OCI-LY1 (cell line): Measurements from ENCODE around the gene TMOD4.
A peak's percentile ranks its signal among the peaks of the same experiment; 100 is the strongest.

Source experiments
- H2AFZ ChIP-seq: fragments of 200-600 bp; sonication (generic), shearing (Covaris generic); 2 replicates; pipeline ENCODE4 v1.6.0; 2014; ENCODE audit warnings: antibody characterized with exemption, mild to moderate bottlenecking, low read length
- H3F3A ChIP-seq: fragments of 200-600 bp; sonication (generic), shearing (Covaris generic); 2 replicates; pipeline ENCODE4 v1.6.0; 2014; ENCODE audit warnings: mild to moderate bottlenecking, antibody characterized with exemption, low read length, moderate library complexity; ENCODE audit not compliant: insufficient read depth
- H3K27ac ChIP-seq: fragments of 200-600 bp; sonication (generic); 2 replicates; pipeline ENCODE4 v1.5.1; 2014; ENCODE audit warnings: low read length, mixed run types, mild to moderate bottlenecking, low read depth; ENCODE audit not compliant: poor library complexity, severe bottlenecking
- H3K27me3 ChIP-seq: fragments of 200-600 bp; sonication (generic); 2 replicates; pipeline ENCODE4 v1.6.0; 2014; ENCODE audit warnings: antibody characterized with exemption, mild to moderate bottlenecking, low read length, moderate library complexity; ENCODE audit not compliant: insufficient read depth
- H3K36me3 ChIP-seq: fragments of 200-600 bp; sonication (generic); 2 replicates; pipeline ENCODE4 v1.6.1; 2014; ENCODE audit warnings: mild to moderate bottlenecking, antibody characterized with exemption, low read length, moderate library complexity, mixed read lengths; ENCODE audit not compliant: insufficient read depth
- H3K4me1 ChIP-seq: fragments of 200-600 bp; sonication (generic); 2 replicates; pipeline ENCODE4 v1.5.1; 2014; ENCODE audit warnings: mild to moderate bottlenecking, low read length, moderate library complexity; ENCODE audit not compliant: insufficient read depth, severe bottlenecking
- H3K4me2 ChIP-seq: fragments of 200-600 bp; sonication (generic), shearing (Covaris generic); 2 replicates; pipeline ENCODE4 v1.6.1; 2014; ENCODE audit warnings: low read length
- H3K4me3 ChIP-seq: fragments of 200-600 bp; sonication (generic); 2 replicates; pipeline ENCODE4 v1.5.1; 2014; ENCODE audit warnings: low read length, low read depth, mild to moderate bottlenecking, mixed read lengths; ENCODE audit not compliant: poor library complexity, severe bottlenecking
- H3K79me2 ChIP-seq: fragments of 200-600 bp; shearing (Covaris generic); 2 replicates; pipeline ENCODE4 v1.6.1; 2016; ENCODE audit warnings: mixed run types, low read length, mixed read lengths; ENCODE audit not compliant: insufficient read depth
- H3K9ac ChIP-seq: fragments of 200-600 bp; sonication (generic), shearing (Covaris generic); 2 replicates; pipeline ENCODE4 v1.6.1; 2014; ENCODE audit warnings: mild to moderate bottlenecking, low read length, mixed read lengths
- H3K9me2 ChIP-seq: fragments of 200-600 bp; sonication (generic), shearing (Covaris generic); 2 replicates; pipeline ENCODE4 v1.6.1; 2014; ENCODE audit warnings: low read depth, mild to moderate bottlenecking, low read length, mixed read lengths
- H3K9me3 ChIP-seq: fragments of 200-600 bp; shearing (Covaris generic); 2 replicates; pipeline ENCODE4 v1.6.1; 2014; ENCODE audit warnings: low read length, mixed read lengths
- H4K20me1 ChIP-seq: fragments of 200-600 bp; sonication (generic), shearing (Covaris generic); 2 replicates; pipeline ENCODE4 v1.6.0; 2016; ENCODE audit warnings: mild to moderate bottlenecking, low read length; ENCODE audit not compliant: insufficient read depth
- EZH2 ChIP-seq: fragments of 200-600 bp; sonication (generic), shearing (Covaris generic); IDR thresholded peaks from 2 replicates; pipeline ENCODE4 v1.8.0; 2017; ENCODE audit warnings: borderline replicate concordance, mixed run types, mild to moderate bottlenecking, antibody characterized with exemption, low read length, moderate library complexity, mixed read lengths
- TF ChIP-seq, protein P1 (sequence below): fragments of 200-600 bp; sonication (generic), shearing (Covaris generic); IDR thresholded peaks from 2 replicates; pipeline ENCODE4 v1.5.1; 2017; ENCODE audit warnings: mild to moderate bottlenecking, antibody characterized with exemption, low read length, moderate library complexity, mixed read lengths

The TMOD4 gene

DNA sequence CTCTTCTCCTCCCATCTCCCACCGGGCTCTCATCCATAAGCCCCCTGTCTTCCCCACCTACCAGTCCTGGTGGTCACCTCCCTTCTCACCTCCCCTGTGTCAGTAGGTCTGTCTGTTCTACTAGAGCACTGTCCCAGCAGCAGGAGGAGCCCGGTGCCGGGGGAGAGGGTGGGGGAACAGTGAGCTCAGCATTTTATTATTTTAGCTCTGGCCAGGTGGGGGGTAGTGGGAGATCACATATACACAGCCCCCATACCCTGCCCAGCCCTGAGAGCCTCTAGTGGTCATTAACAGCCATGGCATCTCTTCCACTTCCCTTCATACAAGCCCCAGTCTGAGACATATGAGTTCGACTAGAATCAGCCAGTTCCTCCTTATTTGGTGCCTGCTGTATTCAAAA is at the start of gene TMOD4:
TSS of gene TMOD4 (minus strand) at position 119 of the 400 bp plus-strand sequence. CDS start 1,106 bp downstream, outside the sequence.
- Histone ChIP-seq H3K9me3 (no peaks in the 10 kb centered on the region), H3K36me3 (peaks cover 65% of the 10 kb centered on the region), H3K27ac (no peak within 1 kb of the TSS), H3K4me3 (no peak within 1 kb of the TSS), H3K4me2 (no peak within 1 kb of the TSS), H2AFZ (no peak within 1 kb of the TSS), H3F3A (no peaks in the 10 kb centered on the region), H3K9me2 (no peaks in the 10 kb centered on the region), H4K20me1 (no peaks in the 10 kb centered on the region), H3K79me2 (no peaks in the 10 kb centered on the region), H3K4me1 (no peaks in the 10 kb centered on the region), H3K9ac (no peak within 1 kb of the TSS), H3K27me3 (no peaks in the 10 kb centered on the region)
- TF ChIP-seq, protein P1, sequence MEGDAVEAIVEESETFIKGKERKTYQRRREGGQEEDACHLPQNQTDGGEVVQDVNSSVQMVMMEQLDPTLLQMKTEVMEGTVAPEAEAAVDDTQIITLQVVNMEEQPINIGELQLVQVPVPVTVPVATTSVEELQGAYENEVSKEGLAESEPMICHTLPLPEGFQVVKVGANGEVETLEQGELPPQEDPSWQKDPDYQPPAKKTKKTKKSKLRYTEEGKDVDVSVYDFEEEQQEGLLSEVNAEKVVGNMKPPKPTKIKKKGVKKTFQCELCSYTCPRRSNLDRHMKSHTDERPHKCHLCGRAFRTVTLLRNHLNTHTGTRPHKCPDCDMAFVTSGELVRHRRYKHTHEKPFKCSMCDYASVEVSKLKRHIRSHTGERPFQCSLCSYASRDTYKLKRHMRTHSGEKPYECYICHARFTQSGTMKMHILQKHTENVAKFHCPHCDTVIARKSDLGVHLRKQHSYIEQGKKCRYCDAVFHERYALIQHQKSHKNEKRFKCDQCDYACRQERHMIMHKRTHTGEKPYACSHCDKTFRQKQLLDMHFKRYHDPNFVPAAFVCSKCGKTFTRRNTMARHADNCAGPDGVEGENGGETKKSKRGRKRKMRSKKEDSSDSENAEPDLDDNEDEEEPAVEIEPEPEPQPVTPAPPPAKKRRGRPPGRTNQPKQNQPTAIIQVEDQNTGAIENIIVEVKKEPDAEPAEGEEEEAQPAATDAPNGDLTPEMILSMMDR = peak; percentile 58
- TF ChIP-seq EZH2 = no peak

DNA sequence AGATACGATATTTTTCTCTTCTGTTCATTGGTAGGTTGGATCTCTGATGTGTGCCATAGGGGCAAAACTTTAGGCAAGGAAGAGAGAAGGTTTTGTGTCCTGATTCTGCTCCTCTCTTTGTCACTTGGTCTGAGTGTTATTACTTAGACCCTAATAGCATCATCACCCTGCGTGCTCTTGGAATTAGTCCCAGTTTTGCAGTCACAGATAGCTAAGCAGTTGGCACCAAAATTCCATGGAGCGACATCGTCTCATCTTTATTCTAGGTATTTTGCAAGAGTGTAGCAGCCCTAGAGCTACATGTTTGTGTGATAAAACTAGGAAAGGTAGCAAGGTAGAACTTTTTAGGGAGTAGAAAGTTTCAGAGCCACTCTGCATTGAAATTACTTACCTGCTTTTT is 46.3 kb upstream of the TMOD4 start:
- H3K27ac ChIP-seq = no peak overlapping the region
- H3K9ac ChIP-seq = no peak overlapping the region
- H3K36me3 ChIP-seq = peaks cover 57% of the 10 kb centered on the region
- no peaks in the 10 kb centered on the region for H3K9me3 ChIP-seq
- TF ChIP-seq EZH2 = no peak
- TF ChIP-seq, protein P1 = no peak
- H2AFZ ChIP-seq = no peak overlapping the region
- H4K20me1 ChIP-seq = no peaks in the 10 kb centered on the region
- H3K4me1 ChIP-seq = no peaks in the 10 kb centered on the region
- no peaks in the 10 kb centered on the region for H3K9me2 ChIP-seq
- no peaks in the 10 kb centered on the region for H3K27me3 ChIP-seq
- H3K4me2 ChIP-seq = no peak overlapping the region
- no peaks in the 10 kb centered on the region for H3F3A ChIP-seq
- H3K4me3 ChIP-seq = no peak overlapping the region
- peaks cover 44% of the 10 kb centered on the region for H3K79me2 ChIP-seq

DNA sequence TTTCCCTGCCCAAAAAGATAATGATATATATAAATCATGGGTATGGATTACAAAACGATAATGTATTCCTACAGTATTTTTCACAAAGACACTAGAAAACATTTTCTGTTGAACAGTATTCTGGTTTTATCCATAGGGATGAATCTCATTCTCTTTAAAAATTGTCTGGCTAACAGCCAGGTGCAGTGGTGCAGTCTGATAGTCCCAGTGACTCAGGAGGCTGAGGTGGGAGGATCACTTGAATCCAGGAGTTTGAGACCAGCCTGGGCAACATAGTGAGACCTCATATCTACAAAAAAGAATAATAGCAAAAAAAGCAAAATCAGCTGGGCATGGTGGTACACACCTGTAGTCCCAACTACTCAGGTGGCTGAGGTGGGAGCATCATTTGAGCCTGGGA is 45.8 kb upstream of the TMOD4 start:
- no peak overlapping the region for H3K27ac ChIP-seq

More for the DNA sequence above, 45.8 kb upstream of the TMOD4 start:
- Histone ChIP-seq H3K4me2 (no peak overlapping the region), H3K9ac (no peak overlapping the region), H3K9me3 (no peaks in the 10 kb centered on the region), H3K4me1 (no peaks in the 10 kb centered on the region), H3K36me3 (peaks cover 52% of the 10 kb centered on the region), H3F3A (no peaks in the 10 kb centered on the region), H2AFZ (no peak overlapping the region), H3K79me2 (peaks cover 48% of the 10 kb centered on the region), H3K4me3 (no peak overlapping the region), H4K20me1 (no peaks in the 10 kb centered on the region), H3K27me3 (no peaks in the 10 kb centered on the region), H3K9me2 (no peaks in the 10 kb centered on the region)
- no peak for TF ChIP-seq EZH2
- TF ChIP-seq, protein P1 = no peak
